ENCODE measurements around the gene KCNB1.

- no peak for TF ChIP-seq CTCF (IDR thresholded peaks at IDR 0.05; ENCODE audit: insufficient read depth, low read length)
- no peak for TF ChIP-seq REST (IDR thresholded peaks at IDR 0.05; ENCODE audit: insufficient replicate concordance, low read depth)
Observed at GRCh38 chr20:49450281-49450721, 32.2 kb downstream of the KCNB1 start.

All from HL-60 (cell line).